OCI-LY1 (cell line): Measurements from ENCODE around the gene SHKBP1.

Experiments used
- EZH2 ChIP-seq: fragments of 200-600 bp; sonication (generic), shearing (Covaris generic); IDR thresholded peaks from 2 replicates; pipeline ENCODE4 v1.8.0; 2017; ENCODE audit warnings: borderline replicate concordance, mixed run types, mild to moderate bottlenecking, antibody characterized with exemption, low read length, moderate library complexity, mixed read lengths
- TF ChIP-seq, protein P1 (sequence below): fragments of 200-600 bp; sonication (generic), shearing (Covaris generic); IDR thresholded peaks from 2 replicates; pipeline ENCODE4 v1.5.1; 2017; ENCODE audit warnings: mild to moderate bottlenecking, antibody characterized with exemption, low read length, moderate library complexity, mixed read lengths

GRCh38 chr19:40614622-40615411, 38.1 kb downstream of the SHKBP1 start:
- TF ChIP-seq, protein P1, sequence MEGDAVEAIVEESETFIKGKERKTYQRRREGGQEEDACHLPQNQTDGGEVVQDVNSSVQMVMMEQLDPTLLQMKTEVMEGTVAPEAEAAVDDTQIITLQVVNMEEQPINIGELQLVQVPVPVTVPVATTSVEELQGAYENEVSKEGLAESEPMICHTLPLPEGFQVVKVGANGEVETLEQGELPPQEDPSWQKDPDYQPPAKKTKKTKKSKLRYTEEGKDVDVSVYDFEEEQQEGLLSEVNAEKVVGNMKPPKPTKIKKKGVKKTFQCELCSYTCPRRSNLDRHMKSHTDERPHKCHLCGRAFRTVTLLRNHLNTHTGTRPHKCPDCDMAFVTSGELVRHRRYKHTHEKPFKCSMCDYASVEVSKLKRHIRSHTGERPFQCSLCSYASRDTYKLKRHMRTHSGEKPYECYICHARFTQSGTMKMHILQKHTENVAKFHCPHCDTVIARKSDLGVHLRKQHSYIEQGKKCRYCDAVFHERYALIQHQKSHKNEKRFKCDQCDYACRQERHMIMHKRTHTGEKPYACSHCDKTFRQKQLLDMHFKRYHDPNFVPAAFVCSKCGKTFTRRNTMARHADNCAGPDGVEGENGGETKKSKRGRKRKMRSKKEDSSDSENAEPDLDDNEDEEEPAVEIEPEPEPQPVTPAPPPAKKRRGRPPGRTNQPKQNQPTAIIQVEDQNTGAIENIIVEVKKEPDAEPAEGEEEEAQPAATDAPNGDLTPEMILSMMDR: no peak
- TF ChIP-seq EZH2: no peak
